H1 (cell line): ENCODE measurements around the gene IPO11. TPM values are rescaled to one million over a fixed set of nuclear protein-coding genes. Genes with fewer than 3 reads are reported as not detected.

Experiments used
- CTCF ChIA-PET: fragments of 300-600 bp; sonication (Branson Sonifier 250); formaldehyde crosslinking; loops from one replicate; lab custom pipeline; 2021; ENCODE audit not compliant: partially characterized antibody; lab: Charles Lee
- POLR2A ChIA-PET: fragments of 300-600 bp; sonication (Branson Sonifier 250); formaldehyde crosslinking; loops from one replicate; lab custom pipeline; 2021; ENCODE audit warnings: inconsistent platforms; ENCODE audit not compliant: partially characterized antibody; lab: Charles Lee
- DNase-seq, 2 experiments: peaks; one replicate each; pipeline versions ENCODE4 v3.0.0 to v3.0.0-alpha.2; 2010 to 2022; ENCODE audit warnings: low spot score in 2 of 2, low read depth in 1 of 2, mixed read lengths in 1 of 2
- FAIRE-seq: peaks from 2 replicates; lab custom pipeline; 2011; peaks lifted over from hg19 to GRCh38; lab: Jason Lieb, UNC
- H2AFZ ChIP-seq: 2 replicates; pipeline ENCODE4 v1.8.1; 2012; ENCODE audit warnings: low read length, inconsistent platforms
- H2AK5ac ChIP-seq: 2 replicates; pipeline ENCODE4 v1.6.1; 2013; ENCODE audit warnings: low read depth, low read length
- H2BK120ac ChIP-seq: replicated peaks from 2 replicates; pipeline ENCODE3; 2013; ENCODE audit warnings: low read depth, low read length, inconsistent platforms
- H2BK12ac ChIP-seq: 2 replicates; pipeline ENCODE4 v1.6.1; 2013; ENCODE audit warnings: low read depth, low read length
- H2BK15ac ChIP-seq: 2 replicates; pipeline ENCODE4 v1.6.1; 2013; ENCODE audit warnings: low read length
- H2BK20ac ChIP-seq: 2 replicates; pipeline ENCODE4 v1.6.1; 2013; ENCODE audit warnings: low read length
- H2BK5ac ChIP-seq: 2 replicates; pipeline ENCODE4 v1.6.1; 2013; ENCODE audit warnings: low read depth, low read length
- H3K14ac ChIP-seq: 2 replicates; pipeline ENCODE4 v1.6.1; 2013; ENCODE audit warnings: inconsistent platforms; ENCODE audit not compliant: insufficient read length
- H3K18ac ChIP-seq: 2 replicates; pipeline ENCODE4 v1.6.1; 2013; ENCODE audit warnings: low read length; ENCODE audit errors: extremely low read depth
- H3K23ac ChIP-seq: 2 replicates; pipeline ENCODE4 v1.6.1; 2013; ENCODE audit warnings: inconsistent platforms; ENCODE audit not compliant: insufficient read length
- H3K23me2 ChIP-seq: 2 replicates; pipeline ENCODE4 v1.6.1; 2013; ENCODE audit warnings: low read depth, low read length
- H3K27ac ChIP-seq: 2 replicates; pipeline ENCODE4 v1.6.1; 2011; ENCODE audit warnings: low read depth, low read length, inconsistent platforms
- H3K27me3 ChIP-seq, 4 experiments: replicated peaks in 1 of 4; 1 replicate in 1 of 4; 2 replicates in 3 of 4; pipeline versions ENCODE4 v1.6.1 to v1.8.1; 2011 to 2013; ENCODE audit warnings: low read length in 3 of 4, mild to moderate bottlenecking in 3 of 4, inconsistent platforms in 2 of 4, mixed read lengths in 2 of 4, moderate library complexity in 1 of 4; ENCODE audit not compliant: control insufficient read depth in 3 of 4, insufficient read depth in 3 of 4; ENCODE audit errors: extremely low read depth in 1 of 4
- H3K36me3 ChIP-seq, 4 experiments: 2 replicates each; pipeline versions ENCODE4 v1.6.1 to v1.8.1; 2011 to 2013; ENCODE audit warnings: mild to moderate bottlenecking in 4 of 4, low read length in 3 of 4, moderate library complexity in 2 of 4, control low read depth in 1 of 4, inconsistent platforms in 1 of 4; ENCODE audit not compliant: insufficient read depth in 4 of 4, control insufficient read depth in 2 of 4
- H3K4ac ChIP-seq: replicated peaks from 2 replicates; pipeline ENCODE3; 2013; ENCODE audit warnings: low read length, low read depth, mixed read lengths, inconsistent platforms; ENCODE audit not compliant: insufficient read length
- H3K4me1 ChIP-seq, 4 experiments: replicated peaks in 1 of 4; 1 replicate in 1 of 4; 2 replicates in 3 of 4; pipeline versions ENCODE4 v1.6.1 to v1.8.1; 2011 to 2013; ENCODE audit warnings: low read length in 3 of 4, inconsistent platforms in 2 of 4, mixed read lengths in 1 of 4; ENCODE audit not compliant: insufficient read depth in 4 of 4, control insufficient read depth in 3 of 4
- H3K4me2 ChIP-seq, 2 experiments: 2 replicates each; pipeline versions ENCODE4 v1.6.1 to v1.8.1; 2011 to 2013; ENCODE audit warnings: low read depth in 2 of 2, low read length in 2 of 2, control low read depth in 1 of 2, inconsistent platforms in 1 of 2, mild to moderate bottlenecking in 1 of 2; ENCODE audit not compliant: insufficient read depth in 1 of 2
- H3K4me3 ChIP-seq, 4 experiments: fragments of 200-600, 300-600 bp in 1 of 4; sonication (generic), shearing (Covaris generic), sonication (Bioruptor Twin) in 1 of 4; 2 replicates each; pipeline versions ENCODE4 v1.5.1 to v1.8.1; 2011 to 2016; ENCODE audit warnings: low read length in 4 of 4, low read depth in 3 of 4, control low read depth in 2 of 4, inconsistent platforms in 2 of 4, mild to moderate bottlenecking in 2 of 4, mixed read lengths in 1 of 4, moderate library complexity in 1 of 4; ENCODE audit not compliant: insufficient read depth in 2 of 4; ENCODE audit errors: extremely low read depth in 1 of 4
- H3K56ac ChIP-seq: replicated peaks from 2 replicates; pipeline ENCODE3; 2013; ENCODE audit warnings: low read depth, mild to moderate bottlenecking, mixed read lengths, low read length, inconsistent platforms; ENCODE audit not compliant: insufficient read length
- H3K79me1 ChIP-seq: 2 replicates; pipeline ENCODE4 v1.6.1; 2013; ENCODE audit warnings: low read depth, low read length, control low read depth
- H3K79me2 ChIP-seq, 2 experiments: 2 replicates each; pipeline versions ENCODE4 v1.6.1 to v1.8.1; 2012 to 2013; ENCODE audit warnings: low read length in 2 of 2, mild to moderate bottlenecking in 2 of 2, inconsistent platforms in 1 of 2; ENCODE audit not compliant: insufficient read depth in 2 of 2, control insufficient read depth in 1 of 2
- H3K9ac ChIP-seq, 4 experiments: replicated peaks in 1 of 4; 1 replicate in 1 of 4; 2 replicates in 3 of 4; pipeline versions ENCODE4 v1.6.1 to v1.8.1; 2011 to 2013; ENCODE audit warnings: low read depth in 3 of 4, low read length in 3 of 4, control low read depth in 2 of 4, mild to moderate bottlenecking in 2 of 4, moderate library complexity in 2 of 4, inconsistent platforms in 1 of 4; ENCODE audit errors: extremely low read depth in 1 of 4
- H3K9me3 ChIP-seq, 2 experiments: 2 replicates each; pipeline versions ENCODE4 v1.6.1 to v1.8.1; 2012 to 2013; ENCODE audit warnings: mild to moderate bottlenecking in 2 of 2, moderate library complexity in 2 of 2, control low read depth in 1 of 2, inconsistent platforms in 1 of 2, low read depth in 1 of 2, low read length in 1 of 2, mixed read lengths in 1 of 2; ENCODE audit not compliant: insufficient read depth in 2 of 2
- H4K20me1 ChIP-seq, 2 experiments: replicated peaks in 1 of 2; 2 replicates each; pipeline versions ENCODE3 to v1.8.1; 2011 to 2013; ENCODE audit warnings: inconsistent platforms in 2 of 2, low read length in 2 of 2, mild to moderate bottlenecking in 1 of 2; ENCODE audit not compliant: insufficient read depth in 2 of 2, control insufficient read depth in 1 of 2
- H4K5ac ChIP-seq: 2 replicates; pipeline ENCODE4 v1.6.1; 2013; ENCODE audit warnings: low read length, low read depth, mixed read lengths, inconsistent platforms; ENCODE audit not compliant: insufficient read length
- H4K8ac ChIP-seq: 2 replicates; pipeline ENCODE4 v1.8.0; 2013; ENCODE audit warnings: mild to moderate bottlenecking, moderate library complexity, low read length, inconsistent platforms; ENCODE audit not compliant: insufficient read depth; ENCODE audit errors: extremely low read depth
- H4K91ac ChIP-seq: replicated peaks from 2 replicates; pipeline ENCODE3; 2013; ENCODE audit warnings: low read length, mixed read lengths, inconsistent platforms; ENCODE audit not compliant: insufficient read length
- BCL11A ChIP-seq, 2 experiments: IDR thresholded peaks; one replicate each; pipeline ENCODE4 v1.6.1; 2011; ENCODE audit warnings: low read depth in 2 of 2, low read length in 2 of 2, mild to moderate bottlenecking in 2 of 2
- CTCF ChIP-seq, 3 experiments: IDR thresholded peaks; 1 replicate in 2 of 3; 2 replicates in 1 of 3; pipeline versions ENCODE4 v1.5.1 to v1.6.1; 2011; ENCODE audit warnings: low read length in 3 of 3, mild to moderate bottlenecking in 3 of 3, inconsistent platforms in 2 of 3, low read depth in 1 of 3, moderate library complexity in 1 of 3; ENCODE audit not compliant: insufficient read depth in 1 of 3; ENCODE audit errors: control extremely low read depth in 1 of 3
- RFX5 ChIP-seq: IDR thresholded peaks from 2 replicates; pipeline ENCODE4 v1.6.1; 2011; ENCODE audit warnings: low read depth, low read length, improper control_type of control experiment, borderline replicate concordance
- SP2 ChIP-seq: IDR thresholded peaks from 2 replicates; pipeline ENCODE4 v1.6.1; 2012; ENCODE audit warnings: mild to moderate bottlenecking, low read length, inconsistent platforms
- SUZ12 ChIP-seq: fragments of 200-600 bp; sonication (generic); IDR thresholded peaks from 2 replicates; pipeline ENCODE4 v1.6.1; 2012; ENCODE audit warnings: mild to moderate bottlenecking, inconsistent platforms, low read length, moderate library complexity, mixed read lengths
- WGBS, 2 experiments: shearing (Covaris generic) in 1 of 2; methylation state at CpG; one replicate each; pipeline versions ENCODE4 v1.1.6 to v1.1.7; 2013 to 2015; ENCODE audit warnings: low lambda C conversion rate in 2 of 2, mixed read lengths in 2 of 2, inconsistent platforms in 1 of 2, low coverage in 1 of 2, missing lambda C conversion rate in 1 of 2; ENCODE audit not compliant: insufficient replicate concordance in 2 of 2, insufficient coverage in 1 of 2, insufficient read length in 1 of 2; ENCODE audit errors: extremely low coverage in 1 of 2, missing lambda C conversion rate in 1 of 2; 5-methylcytosine and 5-hydroxymethylcytosine counted together
- polyA plus RNA-seq, 7 experiments: library from polyadenylated mRNA; depleted of rRNA in 3 of 7; stranded (reverse) in 5 of 7; unstranded in 2 of 7; fragments of >200 nt in 5 of 7; fragments of 200-250 nt in 2 of 7; gene quantifications; 1 replicate in 5 of 7; 2 replicates in 1 of 7; 4 replicates in 1 of 7; pipeline versions ENCODE4 v1.2.1 to v1.2.3, GENCODE V29; 2011 to 2013; ENCODE audit warnings: missing spikeins in 2 of 7, mixed read lengths in 2 of 7
- total RNA-seq: library from RNA; stranded (reverse); fragmentation: NEBNext Ultra II Directional; extraction: Animal tissue kit (Norgen Biotek cat#: 25700); gene quantifications from 2 replicates; pipeline ENCODE4 v1.2.1, GENCODE V29; 2021

IPO11 gene
- total and polyA plus RNA-seq, 2 of the 8 experiments (the other 6 are each of a cell fraction or from before 2014, with no cell fraction given), result 23.6 to 64.4 TPM

DNA sequence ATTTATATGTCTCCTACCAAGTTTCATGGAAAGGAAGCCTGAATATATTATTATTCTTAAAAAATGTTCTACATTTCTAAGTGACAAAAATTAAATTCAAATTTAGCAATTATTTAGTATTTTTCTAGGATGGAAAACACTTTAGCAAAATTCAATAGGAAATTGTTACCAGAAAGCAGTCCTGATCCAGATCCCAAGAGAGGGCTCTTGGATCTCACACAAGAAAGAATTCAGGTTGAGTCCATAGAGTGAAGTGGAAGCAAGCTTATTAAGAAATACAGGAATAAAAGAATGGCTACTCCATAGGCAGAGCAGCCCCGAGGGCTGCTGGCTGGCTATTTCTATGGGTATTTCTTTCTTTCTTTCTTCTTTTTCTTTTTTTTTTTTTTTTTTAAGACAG lies 210.7 kb downstream of the IPO11 start:
- POLR2A ChIA-PET, result no interaction called here
- TF ChIP-seq RFX5 (no peak), SP2 (no peak), CTCF (IDR thresholded peaks at IDR 0.05; ENCODE audit: control extremely low read depth in 1 of 3, insufficient read depth in 1 of 3, low read depth in 1 of 3, low read length in 3 of 3) (no peak), BCL11A (IDR thresholded peaks at IDR 0.05; ENCODE audit: low read depth in 2 of 2, low read length in 2 of 2) (no peak), SUZ12 (no peak)

More for the DNA sequence above, 210.7 kb downstream of the IPO11 start:
- Histone ChIP-seq H2BK15ac (no peak overlapping the region), H3K79me2 (no peaks in the 10 kb centered on the region; a peak in 1 of 4 replicates), H3K23me2 (no peaks in the 10 kb centered on the region), H3K4me3 (no peak overlapping the region), H2BK12ac (no peak overlapping the region), H3K27me3 (peaks cover 0 to 3% (median 0%) of the 10 kb centered on the region in 4 experiments; a peak in 1 of 7 replicates), H3K18ac (no peak overlapping the region), H3K4ac (no peak overlapping the region), H3K14ac (no peak overlapping the region), H2BK120ac (no peak overlapping the region), H3K9ac (no peak overlapping the region), H4K20me1 (no peaks in the 10 kb centered on the region), H2BK20ac (no peak overlapping the region), H3K4me1 (peaks cover 0 to 18% (median 11%) of the 10 kb centered on the region in 4 experiments; a peak in 4 of 7 replicates), H4K91ac (no peak overlapping the region), H3K27ac (no peak overlapping the region), H3K4me2 (no peak overlapping the region), H4K5ac (no peak overlapping the region), H3K9me3 (no peaks in the 10 kb centered on the region), H4K8ac (no peak overlapping the region), H3K36me3 (peaks cover 0 to 2% (median 0%) of the 10 kb centered on the region in 4 experiments; a peak in 2 of 8 replicates), H3K79me1 (no peaks in the 10 kb centered on the region), H2AFZ (no peak overlapping the region), H2AK5ac (no peak overlapping the region), H2BK5ac (no peak overlapping the region), H3K23ac (no peak overlapping the region), H3K56ac (no peak overlapping the region)
- CTCF ChIA-PET, result interaction anchor here (0.6 to 1.5 kb wide), 2 partner anchors 18 to 156 kb away, joined by 4 read pairs; no protein-coding TSS in a partner anchor
- 100% methylated on average over 1 of the region's 1 CpG; no CpG with 5 or more reads in 1 of the 2 experiments for WGBS, 2 experiments
- FAIRE-seq (no peak), DNase-seq (no peak)
